SH-SY5Y (cell line): ENCODE results near the gene KBTBD2.

ENCODE experiments used
- GATA2 ChIP-seq: IDR thresholded peaks from 2 replicates; pipeline ENCODE4 v1.6.1; 2011; ENCODE audit warnings: mild to moderate bottlenecking, low read depth, low read length
- GATA3 ChIP-seq: IDR thresholded peaks from 2 replicates; pipeline ENCODE4 v1.6.1; 2011; ENCODE audit warnings: low read depth, mild to moderate bottlenecking, low read length, moderate library complexity

DNA sequence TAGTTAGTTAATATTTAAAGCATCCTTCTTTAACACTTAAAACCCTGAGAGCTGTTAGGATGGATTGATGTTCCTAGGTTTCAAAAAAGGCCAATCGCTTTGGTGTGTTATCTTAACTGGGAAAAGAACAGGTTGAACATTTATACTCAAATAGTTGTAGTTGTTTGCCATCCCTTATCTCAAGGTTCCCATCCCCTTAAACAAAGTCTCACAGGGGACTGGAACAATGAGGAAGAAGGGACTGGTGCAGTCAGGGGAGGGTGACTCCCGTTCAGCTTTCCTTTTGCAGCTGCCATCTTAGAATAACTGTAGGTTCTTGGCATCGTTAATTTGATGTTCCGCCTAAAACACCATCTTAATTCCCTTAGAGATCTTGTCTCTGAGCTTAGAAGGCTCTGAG is 2.6 kb upstream of the KBTBD2 start:
- TF ChIP-seq GATA2, result no peak
- TF ChIP-seq GATA3, result no peak
